ENCODE measurements around the gene CDCA7. TPM values are rescaled to one million over a fixed set of nuclear protein-coding genes. Genes with fewer than 3 reads are reported as not detected.
A peak's percentile ranks its signal among the peaks of the same experiment; 100 is the strongest.
"Not testable (repeated sequence)": the region's sequence is repeated elsewhere in the genome, so short reads cannot be mapped to it uniquely, and the experiment has no call there.

The CDCA7 gene
- polyA plus RNA-seq (ENCODE audit: insufficient read depth in 1 of 5, insufficient read length in 5 of 5, low replicate concordance in 1 of 5), result 100 to 1,000 TPM in 1 of 5 donors, 10 to 100 TPM in 4; 64.1 to 100 (median 92.3) TPM
- long read RNA-seq, donor 1, transcript CDCA7-202 (9 exons, 2,500 nt), result major isoform, 35 of 61 reads
- long read RNA-seq, donor 1, partial matches to known transcripts, result 22 of 61 reads
- long read RNA-seq, donor 1, other reads (novel, unspliced or antisense), result 0 of 61 reads
- long read RNA-seq, donor 2, transcript CDCA7-202 (9 exons, 2,500 nt), result major isoform, 11 of 18 reads
- long read RNA-seq, donor 2, transcript CDCA7-201 (10 exons, 2,789 nt), result minor isoform, 6 of 18 reads
- long read RNA-seq, donor 2, partial matches to known transcripts, result 0 of 18 reads
- long read RNA-seq, donor 2, other reads (novel, unspliced or antisense), result 0 of 18 reads
- long read RNA-seq, donor 3, transcript CDCA7-202 (9 exons, 2,500 nt), result major isoform, 23 of 44 reads
- long read RNA-seq, donor 3, transcript CDCA7-201 (10 exons, 2,789 nt), result minor isoform, 8 of 44 reads
- long read RNA-seq, donor 3, partial matches to known transcripts, result 12 of 44 reads
- long read RNA-seq, donor 3, other reads (novel, unspliced or antisense), result 0 of 44 reads
- long read RNA-seq, donor 4, transcript CDCA7-202 (9 exons, 2,500 nt), result major isoform, 17 of 37 reads
- long read RNA-seq, donor 4, partial matches to known transcripts, result 16 of 37 reads
- long read RNA-seq, donor 4, other reads (novel, unspliced or antisense), result 0 of 37 reads
- long read RNA-seq, donor 5, transcript CDCA7-202 (9 exons, 2,500 nt), result major isoform, 23 of 44 reads
- long read RNA-seq, donor 5, transcript CDCA7-201 (10 exons, 2,789 nt), result minor isoform, 6 of 44 reads
- long read RNA-seq, donor 5, partial matches to known transcripts, result 14 of 44 reads
- long read RNA-seq, donor 5, other reads (novel, unspliced or antisense), result 0 of 44 reads
- long read RNA-seq, donor 6, transcript CDCA7-202 (9 exons, 2,500 nt), result major isoform, 25 of 45 reads
- long read RNA-seq, donor 6, transcript CDCA7-201 (10 exons, 2,789 nt), result minor isoform, 7 of 45 reads
- long read RNA-seq, donor 6, partial matches to known transcripts, result 13 of 45 reads
- long read RNA-seq, donor 6, other reads (novel, unspliced or antisense), result 0 of 45 reads
- long read RNA-seq, donor 7, transcript CDCA7-202 (9 exons, 2,500 nt), result major isoform, 15 of 33 reads
- long read RNA-seq, donor 7, transcript CDCA7-201 (10 exons, 2,789 nt), result minor isoform, 7 of 33 reads
- long read RNA-seq, donor 7, partial matches to known transcripts, result 10 of 33 reads
- long read RNA-seq, donor 7, other reads (novel, unspliced or antisense), result 0 of 33 reads
- long read RNA-seq, donor 8, transcript CDCA7-202 (9 exons, 2,500 nt), result major isoform, 10 of 12 reads
- long read RNA-seq, donor 8, partial matches to known transcripts, result 0 of 12 reads
- long read RNA-seq, donor 8, other reads (novel, unspliced or antisense), result 0 of 12 reads

DNA sequence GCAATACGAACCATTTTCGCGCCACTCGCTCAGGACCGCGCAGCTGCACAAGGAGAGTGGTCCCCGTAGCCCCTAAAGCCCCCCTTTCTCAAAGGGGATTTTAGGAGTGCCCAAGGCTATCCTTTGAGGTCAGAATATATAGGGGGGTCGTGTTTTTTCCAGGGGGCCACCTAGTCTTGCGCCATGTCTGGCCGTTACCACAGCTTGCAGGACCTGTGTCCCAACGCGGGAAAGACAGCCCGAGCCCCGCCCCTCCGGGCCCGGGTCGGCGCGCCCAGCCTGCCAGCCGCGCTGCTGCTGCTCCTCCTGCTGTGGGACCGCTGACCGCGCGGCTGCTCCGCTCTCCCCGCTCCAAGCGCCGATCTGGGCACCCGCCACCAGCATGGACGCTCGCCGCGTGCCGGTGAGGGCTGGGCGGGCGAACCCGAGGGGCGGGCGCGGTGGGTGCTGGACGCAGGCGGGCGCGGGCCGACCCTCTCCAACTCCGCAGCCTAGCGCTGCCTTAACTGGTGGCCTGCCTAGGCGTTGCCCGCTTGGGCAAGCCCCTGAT is at the start of gene CDCA7:
Gene CDCA7 (plus strand): TSS at position 291 of the 550 bp plus-strand sequence. CDS start 92 bp downstream, at position 383.
- DNase-seq, result peak; percentile 81 to 82

DNA sequence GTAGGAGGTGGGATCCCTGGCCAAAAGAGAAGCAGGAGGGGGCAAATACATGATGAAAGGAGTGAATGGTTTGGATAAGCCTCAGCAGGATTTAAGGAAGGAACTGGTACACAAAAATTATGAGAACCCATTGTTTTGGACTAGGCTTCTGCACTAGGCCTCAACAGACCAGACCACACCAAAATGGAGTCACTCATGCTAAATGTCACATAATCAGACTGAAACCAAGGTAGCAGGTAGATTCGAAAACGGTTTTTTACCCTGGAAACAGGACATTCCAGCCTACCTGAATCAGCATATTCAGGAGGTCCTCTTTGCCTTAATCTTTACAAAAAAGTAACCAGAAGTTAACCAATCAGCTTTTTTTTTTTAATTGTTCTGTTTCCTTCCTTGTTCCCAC is 49.4 kb upstream of the CDCA7 start:
- no peak for DNase-seq

- DNase-seq, result no peak
Observed at GRCh38 chr2:173307293-173307692, 47.4 kb upstream of the CDCA7 start.

- DNase-seq, result not testable (repeated sequence)
Observed at GRCh38 chr2:173309370-173309769, 45.3 kb upstream of the CDCA7 start.

GRCh38 chr2:173311844-173312606 is 42.6 kb upstream of the CDCA7 start:
- DNase-seq, result no peak

DNA sequence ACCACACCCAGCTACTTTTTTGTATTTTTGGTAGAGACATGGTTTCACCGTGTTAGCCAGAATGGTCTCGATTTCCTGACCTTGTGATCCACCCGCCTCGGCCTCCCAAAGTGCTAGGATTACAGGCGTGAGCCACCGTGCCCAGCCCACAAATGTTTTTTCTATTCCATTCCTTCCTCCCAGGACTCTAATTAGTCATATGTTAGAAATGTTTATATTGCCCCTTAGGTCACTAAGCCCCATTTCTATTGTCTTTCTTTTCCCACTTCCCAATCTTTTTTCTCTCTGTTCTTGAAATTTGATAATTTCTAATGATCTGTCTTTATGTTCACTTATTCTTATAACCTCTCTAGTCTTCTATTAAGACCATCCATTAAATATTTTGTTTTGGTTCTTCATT is 31.3 kb upstream of the CDCA7 start:
- no peak for DNase-seq

- no peak for DNase-seq
Observed at GRCh38 chr2:173326806-173327205, 27.9 kb upstream of the CDCA7 start.

- no peak for DNase-seq
Observed at GRCh38 chr2:173327421-173327820, 27.3 kb upstream of the CDCA7 start.

DNA sequence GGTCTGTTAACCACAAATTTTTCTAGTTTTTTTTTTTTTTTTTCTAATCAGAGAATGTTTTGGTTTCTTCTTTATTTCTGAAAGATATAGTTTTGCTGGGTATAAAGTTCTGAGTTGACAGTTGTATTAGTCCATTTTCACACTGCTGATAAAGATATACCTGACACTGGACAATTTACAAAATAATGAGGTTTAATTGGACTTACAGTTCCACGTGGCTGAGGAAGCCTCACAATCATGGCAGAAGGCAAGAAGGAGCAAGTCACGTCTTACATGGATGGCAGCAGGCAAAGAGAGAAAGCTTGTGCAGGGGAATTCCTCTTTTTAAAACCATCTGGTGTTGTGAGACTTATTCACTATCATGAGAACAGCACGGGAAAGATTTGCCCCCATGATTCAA is 21.7 kb upstream of the CDCA7 start:
- DNase-seq, result not testable (repeated sequence)

- DNase-seq, result no peak
Observed at GRCh38 chr2:173339807-173340206, 14.9 kb upstream of the CDCA7 start.

GRCh38 chr2:173343921-173344320 is 10.8 kb upstream of the CDCA7 start:
- DNase-seq, result no peak

GRCh38 chr2:173346035-173346434 is 8.6 kb upstream of the CDCA7 start:
- DNase-seq, result no peak

DNA sequence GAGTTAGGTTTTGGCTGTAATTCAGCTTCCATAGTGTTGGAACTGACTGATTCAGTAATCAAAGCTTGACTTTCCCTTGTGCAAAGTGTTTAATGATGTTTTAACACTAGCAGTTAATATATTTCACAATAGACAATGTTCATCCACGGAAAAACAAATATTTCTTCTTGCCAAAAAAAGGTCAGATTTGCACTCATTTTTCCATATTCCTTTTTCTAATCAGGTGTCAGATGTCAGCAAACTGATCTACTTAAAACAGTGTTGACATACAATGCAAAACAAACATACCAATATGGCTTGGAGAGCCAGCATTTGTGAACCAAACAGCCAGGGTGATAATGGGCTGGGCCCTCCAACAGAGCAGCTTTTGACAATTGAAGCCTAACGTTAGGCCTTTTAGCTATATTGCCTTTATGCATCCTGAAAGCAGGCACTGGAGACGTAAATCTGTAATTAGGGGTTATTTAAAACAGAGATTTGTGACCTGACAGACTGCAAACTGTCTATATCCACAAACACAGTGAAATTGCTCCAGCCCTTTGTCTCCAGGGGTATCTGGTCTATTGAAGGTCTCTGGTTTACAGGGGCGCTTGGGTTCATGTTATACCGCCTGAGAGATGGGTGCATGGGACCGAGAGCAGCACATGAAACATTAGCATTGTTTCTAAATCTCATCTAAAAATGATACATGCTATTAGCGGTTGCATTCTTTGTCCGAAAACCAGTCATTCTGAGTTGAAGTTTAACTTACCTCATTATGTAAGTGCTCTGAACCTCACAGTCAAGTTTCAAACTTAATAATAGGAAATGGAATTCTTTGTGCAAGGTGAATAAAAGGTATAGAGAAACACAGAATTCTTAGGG is 7.1 kb upstream of the CDCA7 start:
- DNase-seq, result peak; percentile 20 to 48

- DNase-seq, result no peak
Observed at GRCh38 chr2:173349287-173349686, 5.4 kb upstream of the CDCA7 start.

DNA sequence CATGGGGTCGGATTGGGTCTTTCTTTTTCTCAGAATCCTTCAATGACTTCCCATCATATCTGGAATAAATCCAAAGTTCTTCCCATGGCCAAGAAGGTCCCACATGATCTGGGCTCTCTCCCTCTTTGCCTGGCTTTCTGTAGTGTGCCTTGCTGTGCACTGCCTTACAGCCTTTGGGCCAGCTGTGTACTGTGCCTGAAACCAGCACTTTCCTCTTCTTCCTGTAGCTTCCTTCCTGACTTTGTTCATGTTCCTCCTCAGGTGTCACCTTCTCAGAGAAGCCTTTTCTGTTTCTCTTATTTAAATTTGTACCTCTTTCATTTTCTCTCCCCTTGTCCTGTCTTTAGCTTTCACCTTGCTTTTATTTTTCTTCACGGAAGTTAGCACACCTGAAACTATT is 4.3 kb upstream of the CDCA7 start:
- no peak for DNase-seq

DNA sequence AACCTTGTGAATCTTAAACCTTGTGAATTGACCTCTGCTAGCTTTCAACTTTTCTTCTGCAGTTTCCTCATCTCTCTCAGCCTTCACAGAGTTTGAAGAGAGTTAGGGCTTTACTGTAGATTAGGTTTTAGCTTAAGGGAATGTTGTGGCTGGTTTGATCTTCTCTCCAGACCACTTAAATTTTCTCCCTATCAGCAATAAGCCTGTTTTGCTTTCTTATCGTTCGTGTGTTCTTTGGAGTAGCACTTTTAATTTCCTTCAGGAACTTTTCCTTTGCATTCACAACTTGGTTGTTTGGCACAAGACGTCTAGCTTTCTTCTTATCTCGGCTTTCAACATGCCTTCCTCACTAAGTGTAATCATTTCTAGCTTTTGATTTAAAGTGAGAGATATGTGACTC is 2.8 kb upstream of the CDCA7 start:
- DNase-seq, result no peak

GRCh38 chr2:173353556-173353955 is 1.1 kb upstream of the CDCA7 start:
- no peak for DNase-seq

- no peak for DNase-seq
Observed at GRCh38 chr2:173354073-173354581, 545 bp upstream of the CDCA7 start.
